ENCODE measurements around the gene TNFRSF14. TPM values are rescaled to one million over a fixed set of nuclear protein-coding genes. Genes with fewer than 3 reads are reported as not detected.

TNFRSF14 gene
- total and polyA plus RNA-seq, 9 of the 15 experiments (the other 6 are each of a cell fraction or from before 2014, with no cell fraction given), result 0.11 to 2.3 (median 0.68) TPM; not detected in 2

GRCh38 chr1:2561898-2562895, 6.0 kb downstream of the TNFRSF14 start (continued):
- TF ChIP-seq ZBTB7A (IDR thresholded peaks at IDR 0.05; ENCODE audit: borderline replicate concordance, control insufficient read depth, low read depth, low read length) (peak; percentile 36; the same call in 1 of the 2 replicates), NCOA4 (IDR thresholded peaks at IDR 0.05; ENCODE audit: partially characterized antibody) (no peak), ZNF76 (CRISPR knock-in tag; IDR thresholded peaks at IDR 0.05; ENCODE audit: borderline replicate concordance) (no peak), SMC3 (conservative IDR thresholded peaks at IDR 0.05; ENCODE audit: insufficient read depth, low read depth, low read length) (peak; percentile 31; the same call in 1 of the 2 replicates), SRF (CRISPR knock-in tag; IDR thresholded peaks at IDR 0.05) (no peak), ZNF24 (IDR thresholded peaks at IDR 0.05) (peak; percentile 91), CTCF (IDR thresholded peaks at IDR 0.05 in 2 of 3, conservative IDR thresholded peaks at IDR 0.05 in 1 of 3; ENCODE audit: insufficient read depth in 2 of 3, low read depth in 1 of 3, low read length in 3 of 3) (peak; percentile 64 to 77 (median 67)), TARDBP (IDR thresholded peaks at IDR 0.05) (no peak), ATF3 (IDR thresholded peaks at IDR 0.05) (no peak), ATF3 (CRISPR knock-in tag; conservative IDR thresholded peaks at IDR 0.05) (no peak), GABPB2 (CRISPR knock-in tag; conservative IDR thresholded peaks at IDR 0.05) (no peak), ZNF12 (CRISPR knock-in tag; IDR thresholded peaks at IDR 0.05) (no peak), ZNF280A (IDR thresholded peaks at IDR 0.05; ENCODE audit: low read depth, partially characterized antibody) (no peak), EGR1 (conservative IDR thresholded peaks at IDR 0.05) (peak; percentile 88), CBX1 (IDR thresholded peaks at IDR 0.05; ENCODE audit: low read depth) (0 out of 2 replicates have a peak, but pooled peaks have one; percentile 37), ADNP (tag; IDR thresholded peaks at IDR 0.05) (no peak), NR0B1 (IDR thresholded peaks at IDR 0.05; ENCODE audit: partially characterized antibody) (no peak)
